ENCODE measurements around the gene KRT84. TPM values are rescaled to one million over a fixed set of nuclear protein-coding genes. Genes with fewer than 3 reads are reported as not detected.

KRT84 gene
- total RNA-seq, 2 experiments from 2014 or later: not detected

DNA sequence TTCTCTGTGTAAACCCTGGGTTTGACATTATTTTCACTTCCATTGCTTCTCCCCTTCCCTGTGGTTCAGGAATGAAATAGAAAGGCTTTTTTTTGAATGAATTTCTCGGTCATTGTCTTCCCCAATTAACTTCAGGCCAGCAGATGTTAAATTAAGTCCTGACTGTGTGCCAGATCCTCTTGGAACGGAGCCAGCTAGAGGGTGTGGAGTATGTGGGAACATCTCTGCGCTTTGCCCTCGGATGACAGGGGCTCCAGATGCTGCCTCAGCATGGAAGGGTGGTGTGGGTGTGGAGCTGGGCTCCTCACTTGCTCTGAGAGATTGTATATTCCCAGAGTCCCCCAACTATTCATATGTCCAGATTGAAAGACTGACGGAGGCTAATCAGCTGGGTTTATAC lies 31.3 kb downstream of the KRT84 start:
- Mint-ChIP-seq H3K4me1 (ENCODE audit: low read depth) (peaks cover 40% of the 10 kb centered on the region), H3K27ac (no peak overlapping the region), H3K9me3 (no peaks in the 10 kb centered on the region), H3K36me3 (ENCODE audit: low read depth) (no peaks in the 10 kb centered on the region), H3K4me3 (no peak overlapping the region), H3K27me3 (no peaks in the 10 kb centered on the region)
- Histone ChIP-seq H3K36me3 (ENCODE audit: insufficient read depth, low read length) (no peaks in the 10 kb centered on the region), H3K4me3 (ENCODE audit: low read length) (no peak overlapping the region), H3K4me1 (ENCODE audit: insufficient read depth, low read length) (peaks cover 33% of the 10 kb centered on the region), H3K9me3 (ENCODE audit: control insufficient read depth in 1 of 2, insufficient read depth in 1 of 2, low read length in 2 of 2) (no peaks in the 10 kb centered on the region), H3K27ac (ENCODE audit: low read depth in 1 of 2, low read length in 2 of 2) (no peak overlapping the region), H3K27me3 (ENCODE audit: control insufficient read depth in 1 of 2, insufficient read depth in 2 of 2, low read length in 2 of 2) (no peaks in the 10 kb centered on the region)
- ATAC-seq (ENCODE audit: poor library complexity) (no peak), DNase-seq (peak in 1 of 14 experiments; percentile 2)
- ChIA-PET POLR2A (no interaction called here), CTCF (no interaction called here)
- intact Hi-C loops (cut with DNase I, micrococcal nuclease): no loop called here
- TF ChIP-seq, protein P1, sequence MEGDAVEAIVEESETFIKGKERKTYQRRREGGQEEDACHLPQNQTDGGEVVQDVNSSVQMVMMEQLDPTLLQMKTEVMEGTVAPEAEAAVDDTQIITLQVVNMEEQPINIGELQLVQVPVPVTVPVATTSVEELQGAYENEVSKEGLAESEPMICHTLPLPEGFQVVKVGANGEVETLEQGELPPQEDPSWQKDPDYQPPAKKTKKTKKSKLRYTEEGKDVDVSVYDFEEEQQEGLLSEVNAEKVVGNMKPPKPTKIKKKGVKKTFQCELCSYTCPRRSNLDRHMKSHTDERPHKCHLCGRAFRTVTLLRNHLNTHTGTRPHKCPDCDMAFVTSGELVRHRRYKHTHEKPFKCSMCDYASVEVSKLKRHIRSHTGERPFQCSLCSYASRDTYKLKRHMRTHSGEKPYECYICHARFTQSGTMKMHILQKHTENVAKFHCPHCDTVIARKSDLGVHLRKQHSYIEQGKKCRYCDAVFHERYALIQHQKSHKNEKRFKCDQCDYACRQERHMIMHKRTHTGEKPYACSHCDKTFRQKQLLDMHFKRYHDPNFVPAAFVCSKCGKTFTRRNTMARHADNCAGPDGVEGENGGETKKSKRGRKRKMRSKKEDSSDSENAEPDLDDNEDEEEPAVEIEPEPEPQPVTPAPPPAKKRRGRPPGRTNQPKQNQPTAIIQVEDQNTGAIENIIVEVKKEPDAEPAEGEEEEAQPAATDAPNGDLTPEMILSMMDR (IDR thresholded peaks at IDR 0.05): no peak

DNA sequence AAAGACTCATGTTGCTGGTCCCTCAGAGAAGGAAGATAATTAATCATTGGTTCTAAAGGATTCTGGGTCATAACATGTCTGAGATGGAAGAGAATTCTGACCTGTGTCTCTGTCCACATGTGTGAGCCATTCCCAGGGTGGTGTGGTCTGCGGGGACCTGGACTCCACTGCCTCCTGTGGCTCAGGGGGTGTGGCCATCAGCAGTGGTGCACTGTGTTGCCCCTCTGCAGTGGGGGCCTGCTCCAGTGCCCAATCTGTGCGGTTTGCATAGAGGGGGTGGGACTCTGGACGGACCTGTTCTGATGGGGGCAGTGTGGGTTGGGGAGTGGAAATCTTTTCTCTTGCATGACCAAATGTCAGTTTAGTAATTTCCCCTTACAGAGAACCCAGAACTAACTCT lies 31.7 kb downstream of the KRT84 start:
- ChIA-PET CTCF (interaction anchor here (2.6 kb wide), 1 partner anchor 26 kb away, joined by 10 read pairs; no protein-coding TSS in a partner anchor), POLR2A (no interaction called here)
- Histone ChIP-seq H3K9me3 (ENCODE audit: control insufficient read depth in 1 of 2, insufficient read depth in 1 of 2, low read length in 2 of 2) (no peaks in the 10 kb centered on the region), H3K4me3 (ENCODE audit: low read length) (no peak overlapping the region), H3K4me1 (ENCODE audit: insufficient read depth, low read length) (peaks cover 29% of the 10 kb centered on the region), H3K36me3 (ENCODE audit: insufficient read depth, low read length) (no peaks in the 10 kb centered on the region), H3K27me3 (ENCODE audit: control insufficient read depth in 1 of 2, insufficient read depth in 2 of 2, low read length in 2 of 2) (no peaks in the 10 kb centered on the region), H3K27ac (ENCODE audit: low read depth in 1 of 2, low read length in 2 of 2) (no peak overlapping the region)
- intact Hi-C loops (cut with DNase I, micrococcal nuclease): no loop called here
- Mint-ChIP-seq H3K27ac (no peak overlapping the region), H3K4me3 (no peak overlapping the region), H3K27me3 (no peaks in the 10 kb centered on the region), H3K36me3 (ENCODE audit: low read depth) (no peaks in the 10 kb centered on the region), H3K9me3 (no peaks in the 10 kb centered on the region), H3K4me1 (ENCODE audit: low read depth) (peaks cover 36% of the 10 kb centered on the region)
- ATAC-seq (ENCODE audit: poor library complexity): no peak
- TF ChIP-seq, protein P1 (IDR thresholded peaks at IDR 0.05): no peak
- DNase-seq: peak in 1 of 14 experiments; percentile 21

DNA sequence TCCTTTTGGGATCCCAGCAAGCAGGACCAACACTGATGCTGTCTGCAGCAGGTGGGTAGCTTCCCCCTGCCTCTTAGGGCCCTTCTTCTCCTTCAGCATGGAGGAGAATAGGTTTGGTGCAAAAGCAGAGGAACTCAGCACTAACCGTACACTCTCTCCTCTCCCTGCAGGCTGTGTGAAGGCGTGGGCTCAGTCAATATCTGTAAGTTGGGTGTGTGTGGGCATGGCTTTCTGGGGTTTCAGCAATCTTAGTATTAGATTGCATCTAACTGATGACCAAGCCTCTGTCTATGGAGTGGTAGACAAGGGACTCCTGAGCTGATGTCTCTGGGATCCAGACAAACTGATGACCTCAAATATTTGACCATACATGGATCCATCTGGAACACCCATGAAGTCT lies 32.5 kb downstream of the KRT84 start:
- no peak for ATAC-seq (ENCODE audit: poor library complexity)
- no peaks in the 10 kb centered on the region for H3K36me3 Mint-ChIP-seq (ENCODE audit: low read depth)
- peaks cover 22% of the 10 kb centered on the region for H3K4me1 ChIP-seq (ENCODE audit: insufficient read depth, low read length)
- peak in 1 of 14 experiments; percentile 8 for DNase-seq
- no peak overlapping the region for H3K4me3 Mint-ChIP-seq
- intact Hi-C loops (cut with DNase I, micrococcal nuclease): no loop called here
- no peaks in the 10 kb centered on the region for H3K9me3 ChIP-seq (ENCODE audit: control insufficient read depth in 1 of 2, insufficient read depth in 1 of 2, low read length in 2 of 2)
- H3K27me3 Mint-ChIP-seq: no peaks in the 10 kb centered on the region
- no peak overlapping the region for H3K27ac ChIP-seq (ENCODE audit: low read depth in 1 of 2, low read length in 2 of 2)
- TF ChIP-seq, protein P1 (IDR thresholded peaks at IDR 0.05): no peak
- H3K36me3 ChIP-seq (ENCODE audit: insufficient read depth, low read length): no peaks in the 10 kb centered on the region
- H3K27ac Mint-ChIP-seq: no peak overlapping the region
- no peaks in the 10 kb centered on the region for H3K9me3 Mint-ChIP-seq
- H3K27me3 ChIP-seq (ENCODE audit: control insufficient read depth in 1 of 2, insufficient read depth in 2 of 2, low read length in 2 of 2): no peaks in the 10 kb centered on the region
- ChIA-PET POLR2A (interaction anchor here (1.2 kb wide), 1 partner anchor 13 kb away, joined by 3 read pairs; no protein-coding TSS in a partner anchor), CTCF (interaction anchor here (2.6 kb wide), 1 partner anchor 26 kb away, joined by 10 read pairs; no protein-coding TSS in a partner anchor)
- peaks cover 29% of the 10 kb centered on the region for H3K4me1 Mint-ChIP-seq (ENCODE audit: low read depth)
- no peak overlapping the region for H3K4me3 ChIP-seq (ENCODE audit: low read length)
